GM21786 (cell line): Measurements from ENCODE around the gene ZC3H4.
"Not testable (repeated sequence)": the region's sequence is repeated elsewhere in the genome, so short reads cannot be mapped to it uniquely, and the experiment has no call there.

Experiments
- ATAC-seq: cut with Tn5 transposase; IDR thresholded peaks from one replicate; pipeline ENCODE4 v1.9.1; 2021; ENCODE audit not compliant: unreplicated experiment

ZC3H4 gene

DNA sequence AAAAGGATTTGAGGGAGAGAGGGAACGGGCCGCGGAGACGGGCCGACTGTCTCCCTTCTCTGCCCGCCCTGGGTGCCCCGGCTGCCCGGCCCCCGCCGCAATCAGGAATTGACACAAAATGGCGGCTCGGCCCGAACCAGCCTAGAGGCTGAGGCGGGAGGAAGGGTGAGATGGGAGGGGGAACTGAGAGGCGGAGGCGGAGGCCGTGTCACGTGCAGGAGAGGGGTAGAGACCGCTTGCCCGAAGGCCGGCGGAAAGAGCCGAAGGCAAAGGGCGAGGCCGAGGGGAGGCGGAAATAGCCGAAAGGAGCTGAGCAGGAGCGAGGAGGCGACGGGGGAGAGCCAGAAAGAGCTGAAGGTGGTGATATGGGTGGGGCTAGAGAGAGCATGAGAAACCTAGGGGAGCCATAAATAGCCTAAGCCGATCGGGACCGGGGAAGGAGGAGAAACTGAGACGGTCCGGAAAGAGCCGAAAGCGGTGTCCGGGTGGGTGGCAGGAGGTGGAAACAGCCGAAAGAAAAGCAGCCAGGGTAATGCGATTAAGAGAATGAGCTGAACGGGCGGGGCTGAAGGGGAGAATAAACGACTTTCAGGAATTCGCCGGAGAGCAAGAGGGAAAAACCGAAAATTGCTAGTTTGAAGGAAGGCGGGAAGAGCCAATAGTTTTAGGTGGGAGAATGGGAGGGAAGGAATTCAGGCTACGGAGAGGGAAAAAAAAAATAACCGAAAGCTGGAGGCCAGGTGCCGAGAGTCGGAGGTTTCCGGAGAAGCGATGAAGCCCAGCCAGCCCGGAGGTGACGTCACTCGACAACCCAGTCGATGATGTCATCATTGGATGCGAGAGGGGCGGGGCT is at the start of gene ZC3H4:
ZC3H4 (minus strand) TSS at position 780 of the 853 bp plus-strand sequence. CDS start 1,192 bp downstream, outside the sequence.
- peak; percentile 75 for ATAC-seq

DNA sequence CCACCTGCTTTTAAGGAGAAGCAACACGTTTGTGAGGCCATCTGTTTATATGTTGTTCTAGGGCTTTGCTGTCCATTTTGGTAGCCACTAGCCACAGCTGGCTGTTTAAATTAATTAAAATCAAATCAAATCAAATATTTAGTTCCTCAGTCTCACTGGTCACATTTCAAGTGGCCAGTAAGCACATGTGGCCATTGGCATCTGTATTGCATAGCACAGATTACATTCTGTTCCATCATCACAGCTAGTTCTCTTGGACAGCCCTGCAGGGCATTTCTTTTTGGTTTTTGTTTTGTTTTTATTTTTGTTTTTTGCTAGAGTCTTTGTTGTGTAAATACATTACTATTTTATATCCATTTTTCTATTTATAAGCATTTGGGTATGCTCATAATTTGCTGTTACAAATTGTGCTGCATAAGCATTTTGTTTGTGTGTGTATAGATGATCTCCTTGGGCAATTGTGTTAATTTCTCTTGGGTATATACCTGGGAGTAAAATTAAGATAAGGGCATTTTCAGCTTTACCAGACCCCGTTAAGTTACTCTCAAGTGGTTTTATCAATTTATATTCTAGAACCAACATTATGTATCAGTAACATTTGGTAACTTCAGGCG is 48.4 kb upstream of the ZC3H4 start:
- no peak for ATAC-seq

- ATAC-seq, result no peak
Measured at GRCh38 chr19:47158879-47159503, 45.4 kb upstream of the ZC3H4 start.

GRCh38 chr19:47158367-47158791 is 44.8 kb upstream of the ZC3H4 start:
- no peak for ATAC-seq

- no peak for ATAC-seq
Measured at GRCh38 chr19:47157431-47158321, 44.1 kb upstream of the ZC3H4 start.

DNA sequence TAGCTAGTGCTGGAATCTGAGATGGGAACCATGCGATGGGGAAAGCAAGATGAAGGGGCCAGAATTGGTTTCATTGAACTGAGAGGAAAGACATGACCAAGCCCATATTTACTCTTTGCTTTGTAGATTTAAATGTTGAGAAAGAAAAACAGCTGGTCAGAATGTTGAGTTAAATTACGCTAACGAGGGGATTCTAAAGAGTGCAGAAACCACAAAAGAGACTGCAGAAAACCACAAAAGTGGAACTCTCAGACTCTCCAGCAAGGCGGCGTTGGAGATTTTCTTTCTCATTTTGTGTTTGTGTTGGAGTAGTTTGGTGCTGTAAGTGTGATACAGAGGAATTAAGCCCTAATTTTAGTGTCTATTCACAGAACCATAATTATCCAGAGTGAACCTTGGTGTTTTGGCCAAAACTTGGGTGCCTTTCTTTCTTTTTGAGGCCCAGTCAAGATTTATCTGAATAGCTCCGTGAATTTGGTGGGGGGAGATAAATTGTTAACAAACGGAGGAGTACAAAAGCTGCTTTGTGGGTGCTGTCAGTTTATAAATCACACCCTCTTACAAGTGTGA is 43.4 kb upstream of the ZC3H4 start:
- no peak for ATAC-seq

DNA sequence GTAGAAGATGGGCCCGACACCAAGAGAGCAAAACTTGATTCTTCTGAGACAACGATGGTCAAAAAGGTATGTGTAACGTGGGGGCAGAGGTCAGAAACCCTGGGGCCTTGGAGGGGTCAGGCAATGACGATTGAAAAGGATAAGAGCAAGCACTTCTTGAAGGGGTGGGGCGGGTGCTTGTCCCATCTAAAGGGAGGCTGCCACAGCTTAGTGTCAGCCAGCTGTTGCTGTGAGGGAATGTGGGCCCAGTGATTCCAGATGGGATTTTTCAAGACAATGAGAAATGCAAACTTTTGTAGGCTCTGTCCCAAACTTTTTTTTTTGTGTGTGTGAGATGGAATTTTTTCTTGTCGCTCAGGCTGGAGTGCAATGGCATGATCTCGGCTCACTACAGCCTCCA is 41.6 kb upstream of the ZC3H4 start:
- no peak for ATAC-seq

- ATAC-seq, result no peak
Measured at GRCh38 chr19:47153266-47153665, 39.7 kb upstream of the ZC3H4 start.

DNA sequence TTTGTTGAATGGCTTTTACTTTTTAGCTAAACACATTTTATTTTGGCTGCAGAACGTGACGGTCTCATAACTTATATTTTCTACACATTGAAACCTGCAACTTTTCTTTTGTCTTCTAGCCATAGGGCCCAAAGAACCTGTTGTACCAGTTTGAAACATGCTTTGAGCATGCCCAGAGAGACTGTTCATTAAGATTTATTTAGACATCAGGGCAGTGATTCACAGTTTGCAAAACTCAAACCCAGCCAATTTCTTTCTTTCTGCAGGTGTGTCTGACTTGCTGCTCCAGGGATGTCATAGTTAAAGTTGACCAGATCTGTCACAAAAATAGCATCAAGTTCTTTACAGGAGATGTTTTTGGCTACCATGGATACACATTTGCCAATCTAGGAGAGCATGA is 39.1 kb upstream of the ZC3H4 start:
- no peak for ATAC-seq

DNA sequence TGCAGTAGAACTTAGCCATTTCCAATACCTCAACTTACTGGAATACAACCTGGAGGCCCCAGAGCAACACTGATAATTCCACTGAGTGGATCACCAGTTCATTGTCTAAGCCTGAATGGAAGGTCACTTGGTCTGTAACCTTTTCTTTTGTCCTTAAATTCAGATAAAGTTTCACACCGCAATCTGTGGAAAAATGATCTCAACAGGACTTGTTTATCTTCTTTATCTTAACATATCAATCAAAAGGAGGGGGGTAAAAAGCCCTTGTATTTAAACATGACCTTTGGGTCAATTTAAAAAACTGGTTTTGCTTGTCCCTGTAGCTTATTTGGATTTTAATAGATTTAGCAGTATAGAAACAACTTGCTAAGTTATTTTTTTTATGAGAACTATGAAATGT is 38.6 kb upstream of the ZC3H4 start:
- ATAC-seq, result no peak

DNA sequence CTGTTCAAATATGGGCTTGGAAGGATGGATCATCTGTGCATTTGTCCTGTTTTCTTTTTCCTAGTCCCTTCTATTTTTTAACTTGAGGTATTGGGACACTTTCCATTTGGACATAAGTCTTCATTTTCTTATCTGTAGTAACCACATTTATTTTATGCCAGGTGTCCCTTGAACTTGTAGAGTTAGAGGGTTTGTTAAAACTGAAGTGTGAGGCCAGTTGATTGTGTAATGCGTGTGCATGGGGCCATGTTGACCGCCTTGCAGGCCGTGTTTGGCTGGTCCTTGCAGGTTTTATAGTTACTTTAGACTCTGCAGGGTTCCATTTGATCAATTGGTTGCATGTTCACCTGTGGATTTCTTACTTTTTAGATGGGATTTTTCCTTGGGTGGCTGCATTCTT is 38.1 kb upstream of the ZC3H4 start:
- ATAC-seq, result no peak

- no peak for ATAC-seq
Measured at GRCh38 chr19:47146920-47147319, 33.3 kb upstream of the ZC3H4 start.

DNA sequence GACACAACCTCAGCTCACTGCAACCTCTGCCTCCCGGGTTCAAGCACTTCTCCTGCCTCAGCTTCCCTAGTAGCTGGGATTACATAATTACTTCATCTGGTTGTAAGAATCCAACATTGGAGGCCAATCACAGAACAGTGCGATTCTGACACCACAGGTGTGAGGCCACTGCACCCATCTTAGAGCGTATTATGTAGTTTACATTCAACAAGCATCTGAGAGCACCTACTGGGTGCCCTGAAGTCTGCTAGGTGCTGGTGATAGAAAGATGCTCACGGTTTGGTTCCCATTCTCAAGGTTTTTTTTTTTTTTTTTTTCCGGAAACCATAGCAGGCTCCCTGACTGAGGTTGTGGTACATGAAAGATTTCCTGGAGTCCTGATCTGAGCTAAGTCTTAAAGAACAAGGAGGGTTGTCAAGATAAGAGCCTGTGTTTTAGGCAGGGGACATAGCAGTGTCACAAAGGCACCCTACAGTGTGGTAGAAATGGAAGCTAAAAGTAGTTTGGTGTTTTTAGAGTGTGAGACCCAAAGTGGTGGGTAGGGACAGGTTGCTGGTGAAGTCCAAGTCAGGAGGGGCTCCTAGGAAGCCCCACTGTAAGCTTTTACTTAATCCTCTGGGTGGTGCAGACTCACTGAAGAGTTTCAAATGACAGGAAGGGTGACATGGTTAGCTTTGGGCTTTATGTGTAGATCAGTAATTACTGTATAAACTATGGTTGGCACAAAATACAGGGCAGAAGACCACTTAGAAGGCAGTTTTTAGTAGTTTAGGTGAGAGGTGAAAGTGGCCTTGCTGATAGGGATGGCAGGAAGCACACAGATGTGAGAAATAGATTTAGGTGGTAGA is 32.3 kb upstream of the ZC3H4 start:
- ATAC-seq, result no peak

- ATAC-seq, result no peak
Measured at GRCh38 chr19:47144630-47145029, 31.1 kb upstream of the ZC3H4 start.

DNA sequence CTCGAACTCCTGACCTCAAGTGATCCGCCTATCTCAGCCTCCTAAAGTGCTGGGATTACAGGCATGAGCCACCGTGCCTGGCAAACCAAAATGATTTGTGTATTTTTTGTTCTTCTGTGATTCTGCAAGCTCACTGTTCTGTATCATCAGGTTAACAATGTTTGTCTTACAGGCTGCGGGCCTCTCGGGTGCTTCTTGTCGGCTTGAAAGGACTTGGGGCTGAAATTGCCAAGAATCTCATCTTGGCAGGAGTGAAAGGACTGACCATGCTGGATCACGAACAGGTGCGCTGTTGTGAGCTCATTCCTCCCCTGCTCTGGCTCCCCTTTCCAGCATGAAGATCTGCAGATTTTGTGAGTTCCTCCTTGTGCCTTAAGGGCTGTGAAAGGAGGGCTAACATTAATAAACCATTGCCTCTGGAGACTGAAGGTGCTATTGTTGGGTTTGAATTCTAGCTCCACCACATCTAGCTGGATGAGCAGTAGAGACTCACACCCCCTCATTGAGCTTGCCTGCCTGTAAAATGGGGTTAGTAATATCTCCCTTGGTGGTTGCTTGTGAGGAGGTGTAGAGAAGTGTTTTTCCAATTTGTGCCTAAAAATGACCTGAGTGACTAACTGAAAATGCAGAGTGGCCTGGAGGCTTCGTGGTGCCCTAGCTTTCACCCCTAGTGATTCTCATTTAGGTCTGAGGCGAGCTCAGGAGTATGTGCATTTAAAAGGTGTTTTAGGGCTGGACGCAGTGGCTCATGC is 29.9 kb upstream of the ZC3H4 start:
- no peak for ATAC-seq

GRCh38 chr19:47142779-47143178 is 29.2 kb upstream of the ZC3H4 start:
- no peak for ATAC-seq

GRCh38 chr19:47141695-47142094 is 28.1 kb upstream of the ZC3H4 start:
- no peak for ATAC-seq

- ATAC-seq, result not testable (repeated sequence)
Measured at GRCh38 chr19:47141252-47141651, 27.7 kb upstream of the ZC3H4 start.

DNA sequence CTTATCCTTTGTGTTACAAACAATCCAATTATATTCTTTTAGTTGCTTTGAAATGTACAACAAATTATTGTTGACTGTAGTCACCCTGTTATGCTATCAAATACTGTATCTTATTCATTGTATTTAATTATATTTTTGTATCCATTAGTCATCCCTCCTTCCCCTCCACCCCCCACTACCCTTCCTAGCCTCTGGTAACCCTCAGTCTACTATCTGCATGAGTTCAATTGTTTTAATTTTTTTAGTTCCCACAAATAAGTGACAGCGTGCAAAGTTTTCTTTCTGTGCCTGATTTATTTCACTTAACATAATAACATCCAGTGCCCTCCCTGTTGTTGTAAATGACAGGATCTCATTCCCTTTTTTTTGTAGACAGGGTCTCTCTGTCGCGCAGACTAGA is 21.6 kb upstream of the ZC3H4 start:
- no peak for ATAC-seq
